Astrocyte (in vitro differentiated cells and primary cell): ENCODE results near the gene CD33.

ENCODE experiments used
- CTCF ChIP-seq: IDR thresholded peaks from 2 replicates; pipeline ENCODE4 v1.5.1; 2011; ENCODE audit warnings: low read depth, mild to moderate bottlenecking, inconsistent platforms, low read length, moderate library complexity; ENCODE audit not compliant: insufficient read depth
- EZH2 ChIP-seq: IDR thresholded peaks from 2 replicates; pipeline ENCODE4 v1.6.1; 2012; ENCODE audit warnings: mild to moderate bottlenecking, low read length, inconsistent platforms; ENCODE audit not compliant: insufficient read depth

- TF ChIP-seq CTCF (no peak), EZH2 (no peak)
Observed at GRCh38 chr19:51274049-51274770, 49.3 kb downstream of the CD33 start.
